GM21825 (cell line): ENCODE data around the gene RNF212B.
"Not testable (repeated sequence)": the region's sequence is repeated elsewhere in the genome, so short reads cannot be mapped to it uniquely, and the experiment has no call there.

ENCODE experiments used
- ATAC-seq: cut with Tn5 transposase; IDR thresholded peaks from one replicate; pipeline ENCODE4 v1.9.1; 2021; ENCODE audit warnings: mild to moderate bottlenecking, moderate library complexity; ENCODE audit not compliant: unreplicated experiment

The RNF212B gene

GRCh38 chr14:23241061-23241715 lies 3.5 kb downstream of the RNF212B start:
- ATAC-seq = not testable (repeated sequence)

- ATAC-seq = no peak
Observed at GRCh38 chr14:23242076-23242475, 4.3 kb downstream of the RNF212B start.

DNA sequence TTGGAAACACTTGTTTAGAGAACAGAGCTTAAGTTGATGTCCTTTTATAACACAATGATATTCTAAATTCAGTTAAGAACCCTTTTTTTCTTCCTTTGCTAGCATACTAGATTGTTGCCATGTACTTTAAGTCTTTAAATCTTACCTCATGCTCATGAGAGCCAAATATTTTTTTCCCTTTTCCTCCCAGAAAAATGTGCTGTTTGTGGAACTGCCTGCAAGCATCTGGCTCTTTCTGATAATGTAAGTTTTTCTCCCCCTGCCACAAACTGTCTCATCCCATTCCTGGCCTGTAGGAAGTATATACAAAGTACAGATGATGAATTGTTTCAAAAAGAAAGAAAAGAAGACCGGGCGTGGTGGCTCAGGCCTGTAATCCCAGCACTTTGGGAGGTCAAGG lies 5.3 kb downstream of the RNF212B start:
- ATAC-seq = no peak

- no peak for ATAC-seq
Observed at GRCh38 chr14:23245282-23245681, 7.5 kb downstream of the RNF212B start.

GRCh38 chr14:23248601-23249000 lies 10.9 kb downstream of the RNF212B start:
- no peak for ATAC-seq

DNA sequence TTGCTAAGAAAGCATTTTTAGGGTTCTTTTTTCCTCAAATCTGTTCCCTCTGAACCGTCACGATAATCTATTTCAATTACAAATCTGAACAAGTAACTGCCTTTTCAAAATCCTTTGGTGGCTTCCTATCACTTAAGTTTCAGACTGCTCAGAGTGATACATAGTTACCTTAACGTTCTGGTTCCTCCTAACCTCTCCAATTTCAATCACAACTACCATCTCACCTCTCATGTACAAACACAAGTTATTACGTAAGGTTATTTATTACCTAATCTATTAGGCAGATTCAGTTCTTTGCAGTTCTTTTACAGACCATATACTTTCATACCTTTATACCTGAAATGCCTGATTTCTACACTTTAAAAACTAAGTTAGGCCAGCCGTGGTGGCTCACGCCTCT lies 12.1 kb downstream of the RNF212B start:
- no peak for ATAC-seq

DNA sequence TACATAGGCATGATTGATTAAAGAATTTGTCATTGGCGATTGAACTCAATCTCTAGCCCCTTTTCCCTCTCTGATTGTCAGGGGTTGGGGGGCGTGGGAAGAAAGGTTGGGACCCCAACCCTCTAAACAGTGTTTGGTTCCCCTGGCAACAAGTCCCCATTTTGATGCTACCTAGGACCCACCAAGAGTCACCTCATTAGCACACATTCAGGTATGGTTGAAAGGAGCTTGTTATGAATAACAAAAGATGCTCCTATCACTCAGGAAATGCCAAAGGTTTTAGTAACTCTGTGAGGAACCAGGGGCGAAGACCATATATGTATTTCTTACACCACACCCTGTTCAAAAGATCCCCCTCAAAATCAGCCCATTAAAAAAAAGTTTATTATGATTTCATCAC lies 14.3 kb downstream of the RNF212B start:
- ATAC-seq = no peak

DNA sequence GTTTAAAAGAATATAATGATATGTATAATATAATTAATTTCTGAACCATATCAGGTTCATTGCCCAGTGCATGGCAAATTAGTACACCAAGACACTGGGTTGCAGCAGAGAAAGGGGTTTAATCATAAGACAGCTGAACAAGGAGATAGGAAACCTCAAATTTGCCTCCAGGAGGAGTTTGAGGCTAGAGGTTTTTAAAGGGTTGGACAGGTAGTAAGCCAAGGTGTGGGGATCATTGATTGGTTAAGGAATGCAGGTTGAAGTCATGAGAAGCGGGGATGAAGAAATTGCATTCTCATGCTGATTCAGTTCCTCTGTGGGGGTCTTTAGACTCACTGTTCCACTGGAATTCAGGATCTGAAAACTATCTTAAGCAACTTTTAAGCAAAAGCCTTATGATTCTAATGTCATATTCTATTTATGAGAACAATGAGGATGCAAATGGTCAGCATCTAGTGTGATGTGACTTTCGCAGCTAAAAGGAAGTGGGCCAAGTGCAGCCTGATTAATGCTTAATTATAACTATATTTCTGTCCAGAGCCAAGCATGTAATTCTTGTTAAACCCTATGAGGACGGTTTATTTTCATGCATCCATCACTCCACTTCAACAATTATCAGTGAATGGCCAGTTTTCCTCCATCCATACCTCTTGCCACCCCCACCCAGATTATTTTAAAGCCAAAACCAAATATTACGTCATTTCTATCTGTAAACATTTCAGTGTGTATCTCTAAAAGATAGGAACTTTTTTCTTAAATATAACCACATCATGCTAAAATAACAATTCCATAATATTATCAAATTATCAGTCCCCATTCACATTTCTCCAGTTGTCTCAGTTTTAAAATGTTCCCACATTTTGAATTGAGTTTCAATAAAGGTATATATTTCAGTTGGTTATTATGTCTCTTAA lies 14.9 kb downstream of the RNF212B start:
- no peak for ATAC-seq

- ATAC-seq = no peak
Observed at GRCh38 chr14:23258256-23258655, 20.5 kb downstream of the RNF212B start.

GRCh38 chr14:23259426-23259825 lies 21.7 kb downstream of the RNF212B start:
- ATAC-seq = no peak

DNA sequence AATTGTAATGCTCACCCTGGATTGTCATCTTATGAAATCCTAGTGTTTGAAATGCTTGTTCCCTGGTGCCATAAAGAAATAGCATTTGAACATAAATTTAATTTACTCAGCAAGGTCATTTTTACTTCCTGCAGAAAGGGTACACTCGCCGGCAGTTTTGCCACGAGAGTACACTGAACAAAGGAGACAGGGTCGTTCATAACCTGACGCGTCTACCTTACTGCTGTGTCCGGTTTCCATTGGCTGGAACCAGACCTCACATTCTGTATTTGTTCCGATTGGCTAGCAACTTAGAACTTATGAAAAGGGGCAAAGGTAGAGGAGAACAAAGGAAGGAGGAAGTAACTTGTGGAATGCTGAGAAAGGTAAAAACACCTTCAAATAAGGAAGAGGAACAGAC lies 23.1 kb downstream of the RNF212B start:
- ATAC-seq = not testable (repeated sequence)

- ATAC-seq = no peak
Observed at GRCh38 chr14:23269193-23269592, 31.5 kb downstream of the RNF212B start.

DNA sequence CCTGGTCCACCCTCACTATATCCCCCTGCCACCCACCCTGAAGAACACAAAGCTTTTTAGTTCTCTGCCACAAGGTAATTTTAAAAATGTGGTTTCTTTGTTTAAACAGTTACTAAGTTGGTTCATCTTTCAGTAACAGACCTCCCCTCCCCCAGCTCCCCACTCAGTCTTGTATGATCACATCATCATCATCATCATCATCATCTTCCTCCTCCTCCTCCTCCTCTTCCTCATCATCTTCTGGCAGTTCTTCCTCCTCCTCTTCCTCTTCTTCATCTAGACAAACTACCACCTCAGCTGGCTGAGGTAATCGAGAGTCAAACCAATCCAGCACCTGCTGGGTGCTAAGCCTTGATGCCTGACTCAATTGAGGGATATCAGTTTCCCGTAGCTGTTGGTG lies 37.7 kb downstream of the RNF212B start:
- no peak for ATAC-seq

GRCh38 chr14:23277189-23277588 lies 39.5 kb downstream of the RNF212B start:
- ATAC-seq = no peak

GRCh38 chr14:23277928-23278327 lies 40.2 kb downstream of the RNF212B start:
- not testable (repeated sequence) for ATAC-seq

DNA sequence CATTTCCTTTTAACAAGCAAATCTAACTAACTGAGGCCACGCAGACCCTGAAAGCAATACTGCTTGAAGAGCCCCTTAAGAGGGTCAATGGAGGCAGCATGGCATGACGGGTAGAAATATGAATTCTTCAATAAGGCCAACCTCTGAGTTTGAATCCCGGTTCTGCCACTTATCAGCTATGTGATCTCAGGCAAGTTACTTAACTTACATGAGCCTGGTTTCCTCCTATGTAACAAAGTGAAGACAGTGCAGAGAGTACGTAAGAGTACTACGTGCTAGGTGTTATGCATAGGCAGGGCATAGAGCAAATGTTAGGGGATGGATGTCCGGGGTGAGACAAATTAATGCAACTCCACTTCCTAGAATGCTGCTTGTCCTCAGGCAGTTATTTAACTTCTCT lies 43.5 kb downstream of the RNF212B start:
- no peak for ATAC-seq

DNA sequence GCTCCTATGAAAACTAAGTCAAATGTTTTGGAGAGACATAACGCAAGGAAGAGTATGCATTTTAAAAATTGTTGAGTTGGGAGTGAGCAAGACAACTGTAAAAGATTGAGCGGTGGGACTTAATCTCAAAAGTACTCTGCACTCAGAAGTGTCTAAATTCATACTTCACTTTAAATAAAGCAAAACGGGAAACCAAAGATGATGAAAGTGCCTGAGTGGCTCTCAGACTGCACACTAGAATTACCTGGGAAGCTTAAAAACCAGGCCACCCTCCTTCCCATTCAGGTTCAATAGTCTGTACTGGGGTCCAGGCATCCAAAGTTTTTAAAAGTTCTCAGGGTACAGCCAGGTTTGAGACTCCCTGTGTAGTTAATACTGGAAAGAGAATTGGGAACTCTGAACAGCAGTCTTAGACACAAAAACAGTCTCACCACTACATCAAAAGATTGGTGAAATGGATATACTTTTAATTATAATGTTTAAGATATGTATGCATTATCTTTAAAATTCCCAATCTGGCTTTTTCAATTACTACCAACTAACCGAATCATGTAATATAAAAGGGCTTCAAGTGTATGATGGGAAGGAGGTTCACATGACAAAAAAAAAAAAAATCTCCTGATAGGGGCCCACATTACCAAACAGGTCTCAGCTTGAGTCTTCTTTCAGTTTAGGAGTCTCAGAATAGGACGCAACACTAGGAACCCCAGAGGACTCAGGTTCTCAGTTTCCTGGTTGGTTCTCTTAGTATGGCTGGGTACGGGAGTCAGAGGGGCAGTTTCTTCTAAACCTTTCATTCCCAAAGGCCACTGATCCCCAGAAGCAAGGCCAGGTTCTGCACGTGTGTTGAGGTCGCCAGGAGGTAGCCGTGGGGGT lies 47.2 kb downstream of the RNF212B start:
- no peak for ATAC-seq

DNA sequence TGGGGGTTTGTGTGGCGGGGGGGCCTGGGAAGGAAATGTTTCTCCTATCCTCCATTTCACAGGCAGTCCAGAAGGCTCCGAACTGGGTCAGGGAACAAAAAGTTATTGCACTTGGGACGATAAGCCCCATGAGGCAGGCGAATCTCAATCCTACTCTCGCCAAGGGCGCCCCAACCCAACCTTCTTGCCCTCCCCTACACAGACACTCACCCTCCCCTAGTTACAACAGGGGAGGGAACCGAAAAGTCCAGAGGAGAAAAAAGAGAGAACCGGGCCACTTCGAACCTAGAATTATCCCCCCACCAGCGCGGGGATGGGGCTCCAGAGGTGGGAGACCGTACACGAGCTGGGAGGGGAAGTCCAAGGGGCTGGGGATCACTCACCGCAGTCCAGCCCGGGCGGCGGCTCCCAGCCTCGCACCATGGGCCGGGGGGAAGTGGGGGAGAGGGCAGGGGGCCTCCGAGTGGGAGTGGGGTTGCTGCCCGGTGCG lies 47.8 kb downstream of the RNF212B start:
- peak; percentile 18 for ATAC-seq

GRCh38 chr14:23286020-23286901 lies 48.5 kb downstream of the RNF212B start, which contains the start of gene HOMEZ:
HOMEZ (minus strand) TSS chr14:23286132; CDS start chr14:23285952, 180 bp downstream.
- peak; percentile 96 for ATAC-seq

DNA sequence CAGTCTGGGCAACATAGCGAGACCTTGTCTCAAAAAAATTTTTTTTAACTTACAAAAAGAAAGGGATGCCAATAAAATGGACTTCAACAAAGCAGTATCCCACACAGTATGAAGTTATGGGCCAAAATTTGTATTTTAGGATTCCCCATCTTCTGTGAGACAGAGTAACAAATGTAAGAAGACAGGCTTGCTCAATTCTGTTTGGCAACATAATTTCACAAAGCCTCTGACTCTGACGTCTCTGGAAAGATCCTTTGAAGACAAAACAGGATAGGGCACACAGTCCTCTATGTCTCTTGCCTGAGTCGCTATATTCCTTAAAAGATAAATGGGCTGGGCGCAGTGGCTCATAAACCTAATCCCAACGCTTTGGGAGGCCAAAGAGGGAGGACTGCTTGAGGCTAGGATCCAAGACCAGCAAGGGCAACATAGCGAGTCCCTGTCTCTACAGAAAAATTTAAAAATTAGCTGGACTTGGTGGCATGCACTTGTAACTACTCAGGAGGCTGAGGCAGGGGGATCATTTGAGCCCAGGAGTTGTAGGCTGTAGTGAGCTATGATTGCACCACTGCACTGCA lies 49.3 kb downstream of the RNF212B start:
- no peak for ATAC-seq
